ENCODE data around the gene B4GALT5.

B4GALT5 gene

DNA sequence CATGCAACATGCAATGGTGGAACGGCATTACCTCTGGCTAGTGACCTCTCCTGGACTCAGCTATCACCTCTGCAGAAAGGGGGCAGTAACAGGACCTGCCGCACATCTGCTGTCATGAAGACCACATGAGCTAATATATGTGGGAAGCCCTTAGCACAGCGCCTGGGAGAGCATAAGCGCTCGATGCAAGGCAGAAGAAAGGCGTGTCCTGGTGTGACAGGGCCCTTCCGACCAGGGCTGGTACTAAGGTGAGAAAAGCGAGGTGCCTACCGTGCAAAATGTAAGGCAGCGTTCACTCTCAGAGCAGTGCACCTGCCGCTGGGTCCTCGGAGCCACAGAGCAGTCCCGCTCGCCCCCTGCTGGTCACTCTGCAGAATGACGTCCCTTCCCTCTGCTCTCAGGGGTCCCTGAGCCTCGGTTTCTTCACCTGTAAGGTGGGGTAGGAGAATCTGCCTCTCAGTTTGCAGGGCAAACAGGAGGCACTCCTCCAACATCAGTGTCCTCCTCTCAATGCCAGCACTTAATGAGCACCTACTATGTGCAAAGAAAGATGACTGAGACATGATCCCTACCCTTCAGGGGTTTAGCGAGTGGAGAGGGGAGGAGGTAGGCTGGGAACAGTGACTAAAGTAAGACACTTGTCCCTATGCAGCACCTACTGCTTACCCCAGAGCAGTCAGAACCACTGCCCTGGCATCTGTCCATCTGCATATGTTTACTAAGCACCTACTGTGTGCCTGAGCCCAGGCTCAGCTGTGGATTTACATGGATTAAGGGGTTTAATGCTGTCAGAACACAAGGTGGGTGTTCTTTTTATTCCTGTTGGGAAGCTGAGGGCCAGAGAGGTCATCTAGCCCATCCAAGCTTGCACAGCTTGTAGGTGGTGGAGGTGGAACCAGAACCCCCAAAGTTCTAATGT lies 104.7 kb downstream of the B4GALT5 start:
- Mint-ChIP-seq H3K27me3 (peaks cover 18% of the 10 kb centered on the region), H3K4me1 (ENCODE audit: low read depth) (peaks cover 16% of the 10 kb centered on the region), H3K36me3 (ENCODE audit: low read depth) (no peaks in the 10 kb centered on the region), H3K4me3 (no peak overlapping the region), H3K9me3 (no peaks in the 10 kb centered on the region), H3K27ac (no peak overlapping the region)
- intact Hi-C loops (cut with micrococcal nuclease): loop anchor here (1.0 kb wide), 1 partner anchor 67 kb away; no protein-coding TSS in a partner anchor

DNA sequence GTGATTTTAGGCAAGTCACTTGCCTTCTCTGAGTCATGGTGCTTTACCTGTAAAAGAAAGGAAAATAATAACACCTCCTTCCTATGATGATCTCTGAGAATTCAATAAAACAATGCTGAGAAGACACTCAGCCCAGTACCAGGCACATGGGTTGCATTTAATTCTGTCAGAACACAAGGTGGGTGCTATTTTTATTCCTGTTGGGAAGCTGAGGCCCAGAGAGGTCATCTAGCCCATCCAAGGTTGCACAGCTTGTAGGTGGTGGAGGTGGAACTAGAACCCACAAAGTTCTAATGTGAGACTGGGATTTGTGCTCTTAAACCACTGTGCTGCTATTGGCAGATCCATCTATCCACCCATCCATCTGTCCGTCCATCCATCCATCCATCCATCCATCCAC lies 106.1 kb downstream of the B4GALT5 start:
- H3K27ac Mint-ChIP-seq: no peak overlapping the region
- intact Hi-C loops (cut with micrococcal nuclease): no loop called here
- H3K9me3 Mint-ChIP-seq: no peaks in the 10 kb centered on the region
- no peak overlapping the region for H3K4me3 Mint-ChIP-seq
- H3K4me1 Mint-ChIP-seq (ENCODE audit: low read depth): peaks cover 16% of the 10 kb centered on the region
- no peaks in the 10 kb centered on the region for H3K36me3 Mint-ChIP-seq (ENCODE audit: low read depth)
- H3K27me3 Mint-ChIP-seq: peaks cover 18% of the 10 kb centered on the region

DNA sequence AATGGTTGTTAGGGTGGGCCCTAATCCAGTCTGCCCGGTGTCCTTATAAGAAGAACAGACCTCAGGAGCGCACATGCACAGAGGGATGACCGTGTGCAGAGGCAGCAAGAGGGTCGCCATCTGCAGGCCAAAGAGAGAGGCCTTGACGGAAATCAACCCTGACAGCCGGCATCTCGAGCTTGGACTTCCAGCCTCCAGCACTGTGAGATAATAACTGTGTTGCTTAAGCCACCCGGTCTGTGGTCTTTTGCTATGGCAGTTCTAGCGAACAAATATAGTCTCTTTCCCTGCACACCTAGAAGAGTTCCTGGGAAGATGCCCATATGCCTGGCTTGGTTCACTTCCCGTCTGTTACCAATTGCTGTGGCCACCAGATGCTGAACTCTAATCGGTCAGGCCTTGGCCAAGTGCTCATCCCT lies 110.5 kb downstream of the B4GALT5 start:
- Mint-ChIP-seq H3K4me3 (no peak overlapping the region), H3K36me3 (ENCODE audit: low read depth) (no peaks in the 10 kb centered on the region), H3K4me1 (ENCODE audit: low read depth) (no peaks in the 10 kb centered on the region), H3K27ac (no peak overlapping the region), H3K27me3 (peaks cover 6% of the 10 kb centered on the region), H3K9me3 (no peaks in the 10 kb centered on the region)
- intact Hi-C loops (cut with micrococcal nuclease): no loop called here

DNA sequence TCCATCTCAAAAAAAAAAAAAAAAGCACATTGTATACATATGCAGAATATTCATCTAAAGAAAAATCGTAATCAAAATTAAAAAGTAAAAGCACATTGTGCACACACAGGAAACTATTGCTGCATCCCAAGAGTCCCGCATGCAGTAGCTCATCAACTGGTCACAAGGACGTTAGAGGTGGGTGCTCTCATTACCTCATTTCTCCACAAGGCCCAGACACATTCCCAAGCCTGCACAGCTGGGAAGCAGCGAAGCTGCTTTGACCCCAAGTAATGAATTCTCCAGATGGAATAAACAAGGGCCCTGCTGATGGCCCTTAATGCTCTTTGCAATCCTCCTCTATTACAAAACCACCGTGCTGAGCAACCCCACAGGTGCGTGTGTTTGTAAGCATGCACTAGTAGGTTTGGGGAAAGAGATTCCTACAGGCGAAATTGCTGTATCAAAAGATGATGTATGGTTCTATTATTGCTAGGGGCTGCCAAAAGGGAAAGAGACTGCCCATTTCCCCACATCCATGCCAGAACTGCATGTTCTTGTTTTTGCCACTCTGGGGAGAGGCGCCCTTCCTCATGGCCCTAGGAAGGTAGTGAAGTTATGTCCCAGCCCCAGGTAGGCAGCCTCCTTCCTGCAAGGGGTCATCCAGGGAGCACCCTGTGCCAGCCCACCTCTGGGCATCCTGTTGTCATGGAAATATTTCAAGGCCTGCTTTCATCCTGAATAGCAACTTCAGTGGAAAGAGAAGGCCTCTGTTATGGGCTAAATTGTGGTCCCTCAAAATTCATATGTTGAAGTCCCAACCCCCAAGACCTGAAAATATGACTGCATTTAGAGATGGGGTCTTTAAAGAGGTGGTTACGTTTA lies 111.1 kb downstream of the B4GALT5 start:
- Mint-ChIP-seq H3K27ac (no peak overlapping the region), H3K4me1 (ENCODE audit: low read depth) (no peaks in the 10 kb centered on the region), H3K9me3 (no peaks in the 10 kb centered on the region), H3K27me3 (peaks cover 2% of the 10 kb centered on the region), H3K36me3 (ENCODE audit: low read depth) (no peaks in the 10 kb centered on the region), H3K4me3 (no peak overlapping the region)
- intact Hi-C loops (cut with micrococcal nuclease): no loop called here

DNA sequence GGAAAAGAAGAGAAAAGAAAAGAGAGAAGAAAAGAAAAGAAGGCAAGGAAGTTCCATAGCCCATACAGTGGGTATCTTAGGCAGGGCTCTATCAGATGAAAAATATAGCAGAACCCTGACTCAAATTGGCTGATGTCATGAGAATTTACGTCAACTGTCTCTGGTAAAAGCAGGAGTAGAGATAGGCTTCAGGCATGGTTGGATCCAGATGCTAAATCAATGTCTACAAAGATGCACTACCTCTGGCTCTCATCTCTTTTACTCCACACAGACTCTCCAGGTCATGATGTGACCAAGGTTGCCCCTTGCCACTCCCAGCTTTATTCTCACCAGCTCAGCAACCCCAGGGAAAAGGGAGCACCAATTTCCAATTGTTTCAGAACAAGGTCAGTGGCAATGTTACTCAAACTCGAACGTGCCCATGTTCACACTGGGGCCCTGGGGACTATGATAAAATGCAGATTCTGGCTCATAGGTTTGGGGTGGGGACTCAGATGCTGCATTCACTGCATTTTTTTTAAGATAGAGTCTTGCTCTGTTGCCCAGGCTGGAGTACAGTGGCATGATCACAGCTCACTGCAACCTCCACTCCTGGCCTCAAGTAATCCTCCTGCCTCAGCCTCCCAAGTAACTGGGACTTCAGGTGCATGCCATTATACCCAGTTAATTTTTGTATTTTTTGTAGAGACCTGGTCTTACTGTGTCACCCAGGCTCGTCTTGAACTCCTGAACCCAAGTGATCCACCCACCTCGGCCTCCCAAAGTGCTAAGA lies 112.3 kb downstream of the B4GALT5 start:
- Mint-ChIP-seq H3K4me1 (ENCODE audit: low read depth) (peaks cover 2% of the 10 kb centered on the region), H3K27ac (no peak overlapping the region), H3K4me3 (no peak overlapping the region), H3K9me3 (no peaks in the 10 kb centered on the region), H3K27me3 (peaks cover 2% of the 10 kb centered on the region), H3K36me3 (ENCODE audit: low read depth) (no peaks in the 10 kb centered on the region)
- intact Hi-C loops (cut with micrococcal nuclease): no loop called here

DNA sequence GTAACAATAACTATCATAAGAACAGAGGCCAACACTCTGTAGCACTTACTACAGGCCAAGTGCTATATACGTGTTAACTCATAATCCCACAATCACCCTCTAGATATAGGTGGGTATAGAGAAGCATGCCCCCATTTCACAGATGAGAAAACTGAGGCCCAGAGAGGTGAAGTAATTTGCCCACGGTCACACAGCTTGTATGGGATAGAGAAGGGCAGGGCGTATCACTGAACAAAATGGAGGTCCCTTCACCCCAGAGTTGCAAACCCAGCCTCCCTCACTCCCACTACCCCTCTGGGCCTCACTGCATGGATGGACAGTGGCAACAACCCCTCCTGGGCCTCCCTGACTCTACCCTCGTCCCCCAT lies 113.9 kb downstream of the B4GALT5 start:
- Mint-ChIP-seq H3K27ac (no peak overlapping the region), H3K27me3 (peaks cover 2% of the 10 kb centered on the region), H3K4me3 (no peak overlapping the region), H3K36me3 (ENCODE audit: low read depth) (no peaks in the 10 kb centered on the region), H3K9me3 (no peaks in the 10 kb centered on the region), H3K4me1 (ENCODE audit: low read depth) (peaks cover 16% of the 10 kb centered on the region)
- intact Hi-C loops (cut with micrococcal nuclease): no loop called here

DNA sequence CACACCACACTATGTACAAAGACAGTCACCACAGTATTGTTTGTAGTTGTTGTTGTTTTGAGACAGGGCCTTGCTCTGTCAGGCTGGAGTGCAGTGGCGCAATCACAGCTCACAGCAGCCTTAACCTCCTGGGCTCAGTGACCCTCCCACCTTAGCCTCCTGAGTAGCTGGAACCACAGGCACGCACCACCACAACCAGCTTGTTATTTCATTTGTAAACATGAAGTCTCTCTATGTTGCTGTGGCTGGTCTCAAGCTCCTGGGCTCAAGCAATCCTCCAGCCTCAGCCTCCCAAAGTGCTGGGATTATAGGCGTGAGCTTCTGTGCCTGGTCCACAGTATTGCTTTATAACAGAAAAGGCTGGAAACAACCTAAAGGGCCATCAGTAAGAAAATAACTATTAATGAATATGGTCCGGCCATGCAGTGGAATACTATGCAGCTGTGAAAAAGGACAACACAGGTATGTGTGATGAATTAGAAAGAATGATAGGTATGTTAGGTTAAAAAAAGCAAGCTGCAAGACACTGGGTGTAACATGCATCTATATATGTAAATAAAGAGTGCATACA lies 115.8 kb downstream of the B4GALT5 start:
- Mint-ChIP-seq H3K4me3 (no peak overlapping the region), H3K27ac (no peak overlapping the region), H3K27me3 (peaks cover 4% of the 10 kb centered on the region), H3K4me1 (ENCODE audit: low read depth) (peaks cover 24% of the 10 kb centered on the region), H3K9me3 (no peaks in the 10 kb centered on the region), H3K36me3 (ENCODE audit: low read depth) (no peaks in the 10 kb centered on the region)
- intact Hi-C loops (cut with micrococcal nuclease): no loop called here

DNA sequence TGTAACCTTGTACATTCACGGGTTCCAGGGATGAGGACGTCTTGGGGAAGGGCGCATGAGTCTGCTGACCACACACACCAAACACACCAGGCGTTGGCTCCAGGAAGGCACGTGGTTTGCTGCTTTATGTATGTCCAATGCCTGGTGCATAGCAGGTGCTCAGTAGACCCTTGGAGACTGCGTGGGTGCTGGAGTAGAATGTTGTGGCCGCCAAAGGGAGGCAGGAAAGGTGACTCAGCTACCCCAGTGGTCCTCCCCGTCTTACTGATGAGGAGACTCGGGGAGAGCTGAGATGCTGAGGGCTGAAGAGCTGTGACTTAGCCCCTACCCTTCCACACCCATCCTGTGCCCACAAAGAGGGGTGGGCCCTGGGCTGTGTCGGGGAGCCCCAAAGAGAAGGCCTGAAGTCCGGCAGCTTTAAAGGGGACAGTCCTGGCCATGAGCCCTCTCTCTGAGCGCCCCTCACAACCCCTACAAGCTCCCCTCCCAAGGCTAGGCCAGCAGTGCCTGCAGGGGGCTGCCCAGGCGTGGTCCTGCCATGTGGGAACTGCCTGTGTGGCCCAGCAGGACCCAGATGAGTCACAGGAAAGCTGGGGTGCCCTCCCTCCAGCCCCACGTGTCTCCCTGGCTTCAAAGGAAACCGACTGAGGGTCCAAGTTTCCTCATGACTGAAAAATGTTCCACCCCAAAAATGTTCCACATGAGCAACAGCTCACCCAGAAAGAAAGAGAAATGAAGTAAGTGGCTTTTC lies 117.7 kb downstream of the B4GALT5 start:
- Mint-ChIP-seq H3K4me1 (ENCODE audit: low read depth) (peaks cover 24% of the 10 kb centered on the region), H3K9me3 (no peaks in the 10 kb centered on the region), H3K4me3 (no peak overlapping the region)

DNA sequence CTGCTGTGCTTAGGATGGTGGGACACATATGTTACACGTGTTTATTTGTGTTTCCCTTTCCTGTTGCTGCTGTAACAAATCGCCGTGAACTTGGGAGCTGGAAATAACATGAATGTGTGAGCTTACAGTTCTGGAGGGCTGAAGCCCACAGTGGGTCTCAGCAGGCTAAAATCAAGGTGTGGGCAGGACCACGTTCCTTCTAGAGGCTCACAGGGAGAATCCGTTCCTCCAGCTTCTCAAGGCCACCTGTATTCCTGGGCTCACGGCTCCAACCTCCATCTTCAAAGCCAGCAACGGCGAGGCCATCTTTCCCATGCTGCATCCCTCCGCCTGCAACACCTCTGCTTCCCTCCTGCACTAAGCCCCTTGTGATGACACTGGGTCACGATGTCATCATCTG lies 118.3 kb downstream of the B4GALT5 start:
- H3K27ac Mint-ChIP-seq: no peak overlapping the region
- H3K36me3 Mint-ChIP-seq (ENCODE audit: low read depth): no peaks in the 10 kb centered on the region
- intact Hi-C loops (cut with micrococcal nuclease): no loop called here
- peaks cover 7% of the 10 kb centered on the region for H3K27me3 Mint-ChIP-seq
- peaks cover 25% of the 10 kb centered on the region for H3K4me1 Mint-ChIP-seq (ENCODE audit: low read depth)
- peaks cover 3% of the 10 kb centered on the region for H3K9me3 Mint-ChIP-seq
- no peak overlapping the region for H3K4me3 Mint-ChIP-seq

More for the DNA sequence above, 117.7 kb downstream of the B4GALT5 start:
- Mint-ChIP-seq H3K27ac (no peak overlapping the region), H3K27me3 (peaks cover 7% of the 10 kb centered on the region), H3K36me3 (ENCODE audit: low read depth) (no peaks in the 10 kb centered on the region)
- intact Hi-C loops (cut with micrococcal nuclease): no loop called here

DNA sequence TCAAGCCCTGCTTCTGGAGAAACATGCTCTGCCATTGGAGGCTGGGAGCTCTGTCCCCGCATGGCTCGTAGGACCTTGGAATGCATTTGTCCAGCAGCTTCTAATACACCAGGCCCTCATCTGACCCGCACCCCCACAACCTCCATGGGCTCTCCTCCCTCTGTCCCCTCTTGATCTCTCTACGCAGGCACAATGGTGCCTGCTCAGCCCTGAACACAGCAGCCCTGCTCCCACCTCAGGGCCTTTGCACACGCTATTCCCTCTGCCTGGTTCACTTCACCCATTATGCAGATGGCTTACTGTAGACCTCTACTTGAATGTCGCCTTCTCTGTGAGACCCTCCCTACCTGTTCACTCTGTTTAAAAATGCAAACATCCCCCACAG lies 118.8 kb downstream of the B4GALT5 start:
- Mint-ChIP-seq H3K36me3 (ENCODE audit: low read depth) (no peaks in the 10 kb centered on the region), H3K4me3 (no peak overlapping the region)
- intact Hi-C loops (cut with micrococcal nuclease): no loop called here

DNA sequence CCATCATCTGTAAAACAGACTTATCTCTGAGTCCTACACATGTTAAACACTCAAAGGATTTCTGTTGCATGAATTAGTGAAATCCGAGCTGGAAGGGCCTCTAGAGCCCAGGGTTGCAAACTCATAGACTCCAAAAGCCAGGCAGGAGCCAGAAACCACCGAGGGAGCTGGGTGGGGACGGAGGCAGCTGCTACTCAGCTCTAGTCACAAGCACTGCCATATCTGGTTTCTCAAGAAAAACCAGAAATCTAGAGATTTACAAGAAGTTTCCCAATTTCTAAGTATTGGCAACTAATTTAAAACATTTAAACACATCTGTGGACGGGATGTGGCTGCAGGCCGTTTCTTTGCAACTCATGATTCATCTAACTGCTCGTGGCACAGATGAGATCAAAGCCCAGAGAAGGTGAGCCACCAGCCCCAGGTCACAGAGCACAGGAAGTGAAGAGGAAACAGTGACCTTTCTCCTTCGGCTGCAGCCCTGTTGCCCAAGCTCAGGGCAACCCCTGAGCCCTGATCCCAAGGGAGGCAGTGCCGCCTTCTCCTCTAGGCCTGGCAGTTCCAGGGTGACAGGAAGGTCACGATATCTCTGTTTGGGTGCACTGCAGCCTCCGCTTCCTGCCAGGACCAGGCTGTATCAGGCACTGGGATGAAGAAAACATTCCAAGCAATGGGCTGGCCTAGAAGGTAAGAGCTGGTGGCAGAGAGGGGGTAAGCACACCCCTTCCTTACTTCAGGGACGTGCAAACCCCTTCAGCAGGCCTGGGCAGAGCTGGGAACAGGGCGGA lies 119.3 kb downstream of the B4GALT5 start:
- Mint-ChIP-seq H3K36me3 (ENCODE audit: low read depth) (no peaks in the 10 kb centered on the region), H3K27me3 (peaks cover 7% of the 10 kb centered on the region), H3K4me3 (no peak overlapping the region), H3K27ac (no peak overlapping the region), H3K4me1 (ENCODE audit: low read depth) (peaks cover 34% of the 10 kb centered on the region), H3K9me3 (peaks cover 10% of the 10 kb centered on the region)
- intact Hi-C loops (cut with micrococcal nuclease): no loop called here

More for the DNA sequence above, 118.8 kb downstream of the B4GALT5 start:
- H3K9me3 Mint-ChIP-seq: peaks cover 7% of the 10 kb centered on the region
- peaks cover 29% of the 10 kb centered on the region for H3K4me1 Mint-ChIP-seq (ENCODE audit: low read depth)
- H3K27me3 Mint-ChIP-seq: peaks cover 7% of the 10 kb centered on the region
- H3K27ac Mint-ChIP-seq: no peak overlapping the region

DNA sequence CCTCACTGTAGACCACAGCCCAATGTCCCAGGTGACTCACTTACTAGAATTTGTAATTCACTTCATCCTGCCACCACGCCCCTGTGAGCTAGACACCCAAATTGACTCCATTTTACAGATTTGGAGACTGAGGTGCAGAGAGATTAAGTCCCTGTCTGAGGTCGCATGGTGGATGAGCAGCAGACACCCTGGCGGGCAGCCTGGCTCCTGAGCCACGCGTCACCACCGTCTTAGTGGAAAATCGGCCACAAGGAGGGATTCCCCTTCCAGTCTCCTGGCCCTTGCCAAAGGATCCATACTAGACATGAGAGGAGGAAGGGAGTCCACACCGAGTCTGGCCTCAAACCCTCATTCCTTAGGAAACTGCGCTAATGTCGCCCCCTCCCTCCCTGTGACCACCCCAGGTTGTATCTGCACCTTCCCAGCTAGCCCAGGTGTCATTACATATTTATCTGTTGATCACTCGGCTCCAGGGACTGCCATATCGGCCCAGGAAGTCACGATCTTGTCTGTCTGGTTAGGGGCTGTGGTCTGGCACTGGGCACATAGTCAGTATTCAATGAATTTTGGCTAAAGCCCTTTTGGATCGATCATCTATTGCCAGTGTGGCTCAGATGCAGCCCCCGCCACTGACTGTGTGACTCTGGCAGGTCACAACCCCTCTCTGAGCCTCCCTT lies 120.1 kb downstream of the B4GALT5 start:
- Mint-ChIP-seq H3K4me3 (no peak overlapping the region), H3K36me3 (ENCODE audit: low read depth) (no peaks in the 10 kb centered on the region), H3K27ac (no peak overlapping the region), H3K9me3 (peaks cover 10% of the 10 kb centered on the region), H3K4me1 (ENCODE audit: low read depth) (peaks cover 34% of the 10 kb centered on the region), H3K27me3 (peaks cover 10% of the 10 kb centered on the region)
- intact Hi-C loops (cut with micrococcal nuclease): no loop called here

Measured in dendritic cell treated with granulocyte-macrophage colony-stimulating factor and Interleukin-4, amounts not matched to agents 40 ng/mL and 50 ng/mL, for 4 days (primary cell).